AG20443 (cell line): ENCODE measurements around the gene TMEM135.

Experiments
- DNase-seq: peaks from one replicate; pipeline ENCODE4 v3.0.0; 2012; ENCODE audit warnings: low spot score, mixed read lengths

TMEM135 gene

GRCh38 chr11:87194985-87195820 is 157.5 kb downstream of the TMEM135 start:
- DNase-seq: no peak

DNA sequence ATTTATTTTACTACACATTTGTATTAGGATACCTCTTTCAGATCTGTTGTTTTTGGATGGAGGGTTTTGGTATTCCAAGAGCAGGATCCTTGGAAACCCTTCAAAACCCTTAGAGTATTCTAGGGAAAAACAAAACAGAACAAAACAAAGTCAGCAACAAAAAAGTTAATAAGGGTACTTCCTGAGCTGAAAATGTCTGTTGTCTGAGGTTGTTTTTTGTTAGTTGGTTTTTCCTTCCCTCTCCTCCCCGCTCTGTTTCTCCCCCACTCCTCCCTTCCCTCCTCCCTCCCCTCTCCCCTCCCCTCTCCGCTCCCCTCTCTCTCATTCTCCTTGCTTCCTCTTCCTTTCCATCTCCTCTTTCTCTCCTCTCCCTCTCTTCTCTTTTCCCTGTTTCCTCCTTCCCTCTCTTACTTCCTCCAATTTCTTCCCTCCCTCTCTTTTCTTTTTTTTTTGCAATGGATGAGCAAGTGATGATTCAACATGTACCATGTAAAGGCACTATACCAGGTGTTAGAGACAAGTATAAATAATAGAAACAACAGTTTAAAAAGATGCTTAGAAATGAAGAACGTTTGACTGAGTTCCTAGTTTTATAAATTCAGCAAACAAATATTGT is 160.6 kb downstream of the TMEM135 start:
- no peak for DNase-seq

- no peak for DNase-seq
These were observed 163.6 kb downstream of the TMEM135 start for GRCh38 chr11:87201376-87201775.

- no peak for DNase-seq
These were observed 166.3 kb downstream of the TMEM135 start for GRCh38 chr11:87203907-87204602.

DNA sequence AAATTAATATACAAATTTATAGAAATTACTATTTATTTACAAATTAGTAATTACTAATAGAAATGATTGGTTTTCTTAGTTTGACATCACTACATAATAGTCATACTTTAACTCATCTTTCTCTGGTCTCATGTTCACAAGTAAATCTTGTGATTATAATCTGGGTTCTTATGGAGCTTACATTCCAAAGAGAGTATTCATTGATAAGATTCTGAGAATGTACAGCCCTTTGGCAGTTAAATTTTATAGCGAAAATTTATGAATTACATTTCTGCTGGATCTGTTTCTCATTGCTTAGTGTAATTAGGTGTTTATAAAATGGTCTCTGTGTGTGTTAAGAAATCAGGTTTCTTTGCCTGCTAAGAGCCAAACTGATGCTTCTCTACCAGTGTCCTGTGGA is 175.2 kb downstream of the TMEM135 start:
- no peak for DNase-seq

GRCh38 chr11:87213444-87213843 is 175.7 kb downstream of the TMEM135 start:
- DNase-seq: no peak

DNA sequence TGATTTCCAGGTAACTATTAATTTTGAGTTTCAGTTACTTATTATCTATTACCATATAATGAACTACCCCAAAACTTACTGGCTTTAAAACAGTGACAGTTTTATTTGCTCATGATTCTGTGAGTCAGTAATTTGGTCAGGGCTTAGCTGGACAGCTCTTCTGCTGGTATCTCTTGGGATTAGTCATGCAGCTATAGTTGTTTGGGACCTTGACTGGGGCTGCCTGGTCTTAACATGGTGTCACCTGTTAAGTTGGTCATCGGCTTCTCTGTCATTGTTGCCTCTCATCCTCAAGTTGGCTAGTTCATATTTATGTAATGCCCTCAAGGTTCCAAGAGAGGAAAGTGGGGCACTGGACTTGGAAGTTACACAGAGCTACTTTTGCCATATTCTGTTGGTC is 177.5 kb downstream of the TMEM135 start:
- DNase-seq: no peak

- no peak for DNase-seq
These were observed 181.5 kb downstream of the TMEM135 start for GRCh38 chr11:87219266-87219665.

- DNase-seq: peak; percentile 40
These were observed 186.1 kb downstream of the TMEM135 start for GRCh38 chr11:87223816-87224215.

- DNase-seq: no peak
These were observed 186.8 kb downstream of the TMEM135 start for GRCh38 chr11:87224486-87224885.

- DNase-seq: no peak
These were observed 191.1 kb downstream of the TMEM135 start for GRCh38 chr11:87228820-87229219.

- DNase-seq: no peak
These were observed 193.3 kb downstream of the TMEM135 start for GRCh38 chr11:87230995-87231394.

DNA sequence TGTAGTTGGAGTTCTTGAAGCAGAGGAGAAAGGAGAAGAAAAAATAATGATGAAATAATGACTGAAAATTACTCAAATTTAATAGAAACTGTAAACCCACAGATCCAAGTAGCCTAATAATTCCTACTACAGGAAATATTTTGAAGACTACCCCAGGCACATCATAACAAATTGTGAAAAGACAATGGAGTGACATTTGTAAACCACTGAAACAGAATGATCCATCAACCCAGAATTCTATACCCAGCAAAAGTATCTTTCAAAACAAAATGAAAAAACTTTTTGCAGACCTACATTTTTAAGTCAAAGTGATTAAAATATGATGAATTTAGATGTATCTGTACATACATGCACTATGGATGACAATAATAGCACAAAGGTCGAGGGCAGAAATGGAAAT is 194.6 kb downstream of the TMEM135 start:
- DNase-seq: no peak

- DNase-seq: no peak
These were observed 197.6 kb downstream of the TMEM135 start for GRCh38 chr11:87235366-87235765.

DNA sequence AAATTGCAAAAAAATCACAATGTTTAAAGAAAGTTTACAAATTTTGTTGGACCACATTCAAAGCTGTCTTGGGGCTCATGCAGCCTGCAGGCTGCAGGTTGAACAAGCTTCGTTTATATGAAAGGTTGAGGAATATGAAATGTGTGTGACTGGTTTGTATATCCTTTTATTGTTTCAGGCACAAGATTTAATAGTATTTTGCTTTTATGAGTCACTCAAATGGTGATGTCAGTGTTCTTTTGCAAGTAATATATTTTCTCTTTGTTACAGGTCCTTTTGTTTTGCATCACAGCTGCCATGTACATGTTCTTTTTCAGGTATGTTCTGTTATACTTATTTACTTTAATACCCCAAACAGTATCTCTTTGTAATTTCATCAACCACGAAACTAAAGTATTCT is 198.6 kb downstream of the TMEM135 start:
- DNase-seq: no peak

GRCh38 chr11:87239001-87239400 is 201.3 kb downstream of the TMEM135 start:
- no peak for DNase-seq

DNA sequence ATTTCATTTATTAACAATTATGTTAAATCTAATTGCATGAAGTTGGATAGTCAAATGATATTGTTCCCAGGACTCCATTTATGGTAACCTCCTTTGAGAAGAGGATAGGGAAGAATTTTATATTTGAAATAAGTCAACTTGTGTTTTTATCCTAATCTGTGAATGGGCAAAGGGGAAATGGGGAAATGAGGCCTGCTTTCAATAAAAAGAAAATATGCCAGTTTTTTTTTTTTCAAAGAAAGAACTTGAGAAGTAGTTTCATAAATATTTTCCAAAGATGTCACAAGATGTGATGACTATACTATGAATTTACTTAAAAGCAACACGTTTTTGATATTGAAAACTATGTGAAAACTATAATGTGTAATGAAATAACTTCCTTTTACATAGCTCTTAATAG is 201.8 kb downstream of the TMEM135 start:
- no peak for DNase-seq

DNA sequence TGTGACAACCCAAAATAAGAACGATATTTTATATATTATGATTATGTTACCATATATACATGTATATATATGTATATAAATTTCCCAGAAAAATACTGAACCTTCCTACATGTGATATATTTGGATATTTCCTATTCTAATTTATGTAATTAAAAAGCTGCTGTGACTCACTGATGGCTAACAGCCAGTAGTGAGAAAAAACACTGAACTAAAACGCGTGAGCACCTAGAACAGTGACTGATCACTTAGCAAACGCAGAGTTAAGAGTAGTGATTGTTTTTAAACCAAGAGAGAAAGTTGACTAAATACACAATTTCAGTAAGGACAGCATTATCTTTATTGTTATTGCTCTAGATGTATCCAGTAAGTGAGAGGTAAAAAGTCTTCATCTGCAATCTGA is 213.8 kb downstream of the TMEM135 start:
- no peak for DNase-seq

DNA sequence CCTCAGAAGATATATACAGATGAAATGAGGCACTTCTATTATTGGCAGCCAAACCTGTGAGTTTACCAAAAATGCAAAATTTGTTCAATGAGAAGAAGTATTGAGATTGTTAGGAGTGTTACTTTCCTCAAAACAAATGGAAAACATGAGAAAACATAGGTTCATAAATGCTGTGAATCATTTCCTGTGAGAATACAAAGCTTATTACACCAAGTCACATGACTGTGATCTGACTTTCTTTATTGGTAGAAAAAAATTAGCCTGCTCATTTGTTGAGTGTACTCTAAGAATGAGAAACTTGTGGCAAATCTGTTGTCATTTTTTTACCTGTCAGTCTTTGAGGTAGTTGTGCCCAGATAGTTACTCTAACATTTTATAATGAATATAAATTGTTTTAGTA is 215.1 kb downstream of the TMEM135 start:
- no peak for DNase-seq

GRCh38 chr11:87254562-87254961 is 216.8 kb downstream of the TMEM135 start:
- no peak for DNase-seq

- DNase-seq: no peak
These were observed 217.9 kb downstream of the TMEM135 start for GRCh38 chr11:87255589-87255988.

- no peak for DNase-seq
These were observed 219.1 kb downstream of the TMEM135 start for GRCh38 chr11:87256694-87257340.
